Chondrocyte (in vitro differentiated cells): ENCODE measurements around the gene WDSUB1. TPM values are rescaled to one million over a fixed set of nuclear protein-coding genes. Genes with fewer than 3 reads are reported as not detected.

Experiments
- DNase-seq: peaks from one replicate; pipeline ENCODE4 v3.0.0; 2021; ENCODE audit warnings: mixed read lengths, low spot score
- H3K27ac Mint-ChIP-seq: one replicate; pipeline ENCODE4 v1.8.0; 2021; ENCODE audit warnings: mild to moderate bottlenecking, moderate library complexity, mixed read lengths; ENCODE audit not compliant: unreplicated experiment
- H3K27me3 Mint-ChIP-seq: 2 replicates; pipeline ENCODE4 v1.8.0; 2021; ENCODE audit warnings: low read depth, mixed read lengths
- H3K36me3 Mint-ChIP-seq: 2 replicates; pipeline ENCODE4 v1.8.0; 2021; ENCODE audit warnings: low read depth, mixed read lengths
- H3K4me1 Mint-ChIP-seq: 2 replicates; pipeline ENCODE4 v1.8.0; 2021; ENCODE audit warnings: low read depth, mild to moderate bottlenecking, mixed read lengths
- H3K4me3 Mint-ChIP-seq: one replicate; pipeline ENCODE4 v1.8.0; 2021; ENCODE audit warnings: mild to moderate bottlenecking, moderate library complexity, mixed read lengths; ENCODE audit not compliant: unreplicated experiment
- H3K9me3 Mint-ChIP-seq: 2 replicates; pipeline ENCODE4 v1.8.0; 2021; ENCODE audit warnings: low read depth, mixed read lengths
- total RNA-seq: library from RNA; stranded (reverse); gene quantifications from 3 replicates; pipeline ENCODE4 v1.2.1, GENCODE V29; 2021
- TF ChIP-seq, protein P1 (sequence below): fragments of 200-600 bp; sonication (generic); IDR thresholded peaks from 2 replicates; pipeline ENCODE4 v1.5.0; 2021; ENCODE audit warnings: antibody characterized with exemption, mild to moderate bottlenecking, moderate library complexity

WDSUB1 gene
- total RNA-seq, 1 donor from 2014 or later, result 9.3 TPM

DNA sequence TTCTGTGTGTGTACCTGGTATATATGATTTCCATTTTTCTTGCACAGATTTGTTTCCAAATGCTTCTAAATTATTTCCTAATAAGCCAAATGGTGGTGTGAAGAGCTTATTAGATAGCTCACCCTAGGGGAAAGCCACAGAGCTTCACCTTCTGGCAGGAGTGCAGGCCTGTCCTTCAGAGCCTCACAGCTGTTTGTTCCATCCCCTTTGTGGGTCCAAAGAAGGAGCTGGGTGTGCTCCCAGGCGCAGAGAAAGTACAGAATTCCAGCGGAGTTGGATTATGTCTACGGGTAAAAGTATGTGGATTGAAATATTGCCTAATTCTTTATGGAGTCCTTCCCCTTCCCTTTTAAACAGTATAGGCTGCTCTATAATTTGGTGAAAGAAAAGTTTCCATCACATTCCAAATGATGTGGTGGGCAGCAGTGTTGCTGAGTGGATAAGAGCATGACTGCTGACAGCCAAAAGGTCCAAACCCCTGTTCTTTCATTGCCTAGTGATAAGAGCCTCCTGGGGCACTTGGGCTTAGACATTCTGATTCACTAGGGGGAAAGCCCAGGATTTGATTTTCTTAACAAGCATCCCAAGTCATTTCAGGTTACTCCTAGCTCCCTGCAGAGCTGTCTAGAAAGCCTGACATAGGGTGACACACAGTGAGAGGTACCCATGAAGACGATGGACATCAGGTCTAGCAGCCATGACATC is 86.6 kb downstream of the WDSUB1 start:
- DNase-seq, result no peak
- Mint-ChIP-seq H3K36me3 (peaks cover 27% of the 10 kb centered on the region), H3K27ac (no peak overlapping the region)

DNA sequence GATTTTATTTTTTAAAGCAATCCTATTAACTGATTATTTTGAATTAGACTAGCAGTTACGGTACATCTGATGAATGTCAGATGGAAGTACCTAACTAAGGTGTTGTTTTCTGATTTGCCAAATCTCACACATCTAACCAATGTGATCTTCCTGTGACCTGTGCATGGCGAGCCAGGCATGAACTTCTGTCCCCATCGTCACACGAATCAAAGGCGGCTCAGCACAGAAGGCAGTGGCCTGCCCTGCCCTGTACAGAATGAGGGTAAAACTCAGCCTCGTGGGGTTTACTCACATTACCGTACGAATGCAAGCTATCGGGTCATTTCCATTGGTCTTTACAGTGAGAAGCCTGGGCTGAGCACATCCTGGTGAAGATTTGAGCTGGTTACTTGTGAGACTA is 87.3 kb downstream of the WDSUB1 start:
- no peak overlapping the region for H3K27ac Mint-ChIP-seq
- DNase-seq, result no peak
- H3K36me3 Mint-ChIP-seq, result peaks cover 29% of the 10 kb centered on the region
- H3K4me1 Mint-ChIP-seq, result peaks cover 30% of the 10 kb centered on the region
- no peaks in the 10 kb centered on the region for H3K9me3 Mint-ChIP-seq
- no peaks in the 10 kb centered on the region for H3K27me3 Mint-ChIP-seq
- TF ChIP-seq, protein P1, sequence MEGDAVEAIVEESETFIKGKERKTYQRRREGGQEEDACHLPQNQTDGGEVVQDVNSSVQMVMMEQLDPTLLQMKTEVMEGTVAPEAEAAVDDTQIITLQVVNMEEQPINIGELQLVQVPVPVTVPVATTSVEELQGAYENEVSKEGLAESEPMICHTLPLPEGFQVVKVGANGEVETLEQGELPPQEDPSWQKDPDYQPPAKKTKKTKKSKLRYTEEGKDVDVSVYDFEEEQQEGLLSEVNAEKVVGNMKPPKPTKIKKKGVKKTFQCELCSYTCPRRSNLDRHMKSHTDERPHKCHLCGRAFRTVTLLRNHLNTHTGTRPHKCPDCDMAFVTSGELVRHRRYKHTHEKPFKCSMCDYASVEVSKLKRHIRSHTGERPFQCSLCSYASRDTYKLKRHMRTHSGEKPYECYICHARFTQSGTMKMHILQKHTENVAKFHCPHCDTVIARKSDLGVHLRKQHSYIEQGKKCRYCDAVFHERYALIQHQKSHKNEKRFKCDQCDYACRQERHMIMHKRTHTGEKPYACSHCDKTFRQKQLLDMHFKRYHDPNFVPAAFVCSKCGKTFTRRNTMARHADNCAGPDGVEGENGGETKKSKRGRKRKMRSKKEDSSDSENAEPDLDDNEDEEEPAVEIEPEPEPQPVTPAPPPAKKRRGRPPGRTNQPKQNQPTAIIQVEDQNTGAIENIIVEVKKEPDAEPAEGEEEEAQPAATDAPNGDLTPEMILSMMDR, result no peak
- H3K4me3 Mint-ChIP-seq, result no peak overlapping the region

More for the DNA sequence above, 86.6 kb downstream of the WDSUB1 start:
- Mint-ChIP-seq H3K27me3 (no peaks in the 10 kb centered on the region), H3K4me3 (no peak overlapping the region), H3K9me3 (no peaks in the 10 kb centered on the region), H3K4me1 (peaks cover 30% of the 10 kb centered on the region)
- TF ChIP-seq, protein P1, result no peak

DNA sequence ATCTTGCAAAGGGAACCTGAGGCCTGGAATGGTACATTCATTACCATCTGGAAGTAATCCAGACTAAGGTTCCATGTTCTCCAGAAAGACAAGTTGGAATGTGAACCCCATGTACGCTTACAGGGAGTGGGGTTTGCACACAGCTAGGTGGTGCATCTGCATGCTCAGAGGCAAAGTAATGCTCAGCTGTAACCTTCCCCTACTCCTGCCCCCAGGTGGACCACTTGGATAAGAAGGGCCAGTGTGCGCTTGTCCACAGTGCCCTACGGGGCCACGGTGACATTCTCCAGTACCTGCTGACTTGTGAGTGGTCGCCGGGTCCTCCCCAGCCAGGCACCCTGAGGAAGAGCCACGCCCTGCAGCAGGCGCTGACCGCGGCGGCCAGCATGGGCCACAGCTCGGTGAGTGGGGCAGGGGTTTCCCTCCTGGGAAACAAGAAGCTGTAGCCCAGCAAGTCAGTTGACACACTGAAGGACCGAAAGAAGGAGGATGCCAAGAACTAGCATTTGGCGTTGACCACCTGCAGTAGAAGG is 90.0 kb downstream of the WDSUB1 start:
- H3K36me3 Mint-ChIP-seq, result peaks cover 31% of the 10 kb centered on the region
- H3K27me3 Mint-ChIP-seq, result no peaks in the 10 kb centered on the region
- no peaks in the 10 kb centered on the region for H3K9me3 Mint-ChIP-seq
- DNase-seq, result no peak
- no peak overlapping the region for H3K4me3 Mint-ChIP-seq
- peaks cover 14% of the 10 kb centered on the region for H3K4me1 Mint-ChIP-seq
- H3K27ac Mint-ChIP-seq, result no peak overlapping the region
- TF ChIP-seq, protein P1, result no peak

DNA sequence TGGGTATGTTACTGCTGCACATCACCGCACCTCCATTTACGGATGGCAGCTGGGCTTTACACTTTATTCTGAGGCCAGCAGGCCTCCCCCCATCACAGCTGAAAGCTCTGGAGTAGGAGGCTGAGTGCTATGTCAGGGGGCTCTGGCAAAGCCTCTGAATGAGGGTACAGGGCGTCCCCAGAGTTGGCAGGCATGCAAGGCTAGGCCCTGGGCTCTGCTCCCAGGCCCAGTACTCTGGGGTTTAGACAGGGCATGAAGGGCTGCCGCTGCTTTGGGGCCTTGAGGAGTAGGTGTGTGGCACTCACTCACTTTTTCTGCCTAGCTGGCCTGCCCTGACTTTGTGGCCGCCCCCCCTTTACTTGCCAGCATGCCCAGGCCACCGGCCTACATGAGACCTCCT is 90.8 kb downstream of the WDSUB1 start:
- no peak overlapping the region for H3K27ac Mint-ChIP-seq
- peaks cover 29% of the 10 kb centered on the region for H3K36me3 Mint-ChIP-seq
- H3K4me3 Mint-ChIP-seq, result no peak overlapping the region

DNA sequence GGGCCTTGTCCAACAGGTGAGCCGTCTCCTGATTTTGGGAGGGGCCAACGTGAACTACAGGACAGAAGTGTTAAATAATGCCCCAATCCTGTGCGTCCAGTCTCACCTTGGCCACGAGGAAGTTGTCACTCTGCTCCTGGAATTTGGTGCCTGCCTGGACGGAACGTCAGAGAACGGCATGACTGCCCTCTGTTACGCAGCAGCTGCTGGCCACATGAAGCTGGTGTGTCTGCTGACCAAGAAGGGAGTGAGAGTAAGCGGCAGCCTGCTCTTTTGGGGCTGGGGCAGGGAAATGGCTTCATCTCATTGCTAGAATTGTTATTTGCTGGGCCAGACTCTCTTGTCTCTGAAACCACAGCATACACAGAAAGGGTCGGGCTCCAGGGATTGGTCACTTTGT is 92.3 kb downstream of the WDSUB1 start:
- Mint-ChIP-seq H3K36me3 (peaks cover 23% of the 10 kb centered on the region), H3K4me1 (peaks cover 10% of the 10 kb centered on the region), H3K4me3 (no peak overlapping the region), H3K27ac (no peak overlapping the region), H3K9me3 (no peaks in the 10 kb centered on the region), H3K27me3 (no peaks in the 10 kb centered on the region)
- TF ChIP-seq, protein P1, result no peak
- no peak for DNase-seq

More for the DNA sequence above, 90.8 kb downstream of the WDSUB1 start:
- Mint-ChIP-seq H3K9me3 (no peaks in the 10 kb centered on the region), H3K27me3 (no peaks in the 10 kb centered on the region), H3K4me1 (peaks cover 10% of the 10 kb centered on the region)
- DNase-seq, result no peak
- TF ChIP-seq, protein P1, result no peak
